H1 (cell line): ENCODE measurements around the gene WTIP. TPM values are rescaled to one million over a fixed set of nuclear protein-coding genes. Genes with fewer than 3 reads are reported as not detected.

Experiments
- CTCF ChIA-PET: fragments of 300-600 bp; sonication (Branson Sonifier 250); formaldehyde crosslinking; loops from one replicate; lab custom pipeline; 2021; ENCODE audit not compliant: partially characterized antibody; lab: Charles Lee
- POLR2A ChIA-PET: fragments of 300-600 bp; sonication (Branson Sonifier 250); formaldehyde crosslinking; loops from one replicate; lab custom pipeline; 2021; ENCODE audit warnings: inconsistent platforms; ENCODE audit not compliant: partially characterized antibody; lab: Charles Lee
- DNase-seq, 2 experiments: peaks; one replicate each; pipeline versions ENCODE4 v3.0.0 to v3.0.0-alpha.2; 2010 to 2022; ENCODE audit warnings: low spot score in 2 of 2, low read depth in 1 of 2, mixed read lengths in 1 of 2
- FAIRE-seq: peaks from 2 replicates; lab custom pipeline; 2011; peaks lifted over from hg19 to GRCh38; lab: Jason Lieb, UNC
- H2AFZ ChIP-seq: 2 replicates; pipeline ENCODE4 v1.8.1; 2012; ENCODE audit warnings: low read length, inconsistent platforms
- H2AK5ac ChIP-seq: 2 replicates; pipeline ENCODE4 v1.6.1; 2013; ENCODE audit warnings: low read depth, low read length
- H2BK120ac ChIP-seq: replicated peaks from 2 replicates; pipeline ENCODE3; 2013; ENCODE audit warnings: low read depth, low read length, inconsistent platforms
- H2BK12ac ChIP-seq: 2 replicates; pipeline ENCODE4 v1.6.1; 2013; ENCODE audit warnings: low read depth, low read length
- H2BK15ac ChIP-seq: 2 replicates; pipeline ENCODE4 v1.6.1; 2013; ENCODE audit warnings: low read length
- H2BK20ac ChIP-seq: 2 replicates; pipeline ENCODE4 v1.6.1; 2013; ENCODE audit warnings: low read length
- H2BK5ac ChIP-seq: 2 replicates; pipeline ENCODE4 v1.6.1; 2013; ENCODE audit warnings: low read depth, low read length
- H3K14ac ChIP-seq: 2 replicates; pipeline ENCODE4 v1.6.1; 2013; ENCODE audit warnings: inconsistent platforms; ENCODE audit not compliant: insufficient read length
- H3K18ac ChIP-seq: 2 replicates; pipeline ENCODE4 v1.6.1; 2013; ENCODE audit warnings: low read length; ENCODE audit errors: extremely low read depth
- H3K23ac ChIP-seq: 2 replicates; pipeline ENCODE4 v1.6.1; 2013; ENCODE audit warnings: inconsistent platforms; ENCODE audit not compliant: insufficient read length
- H3K23me2 ChIP-seq: 2 replicates; pipeline ENCODE4 v1.6.1; 2013; ENCODE audit warnings: low read depth, low read length
- H3K27ac ChIP-seq: 2 replicates; pipeline ENCODE4 v1.6.1; 2011; ENCODE audit warnings: low read depth, low read length, inconsistent platforms
- H3K27me3 ChIP-seq, 4 experiments: replicated peaks in 1 of 4; 1 replicate in 1 of 4; 2 replicates in 3 of 4; pipeline versions ENCODE4 v1.6.1 to v1.8.1; 2011 to 2013; ENCODE audit warnings: low read length in 3 of 4, mild to moderate bottlenecking in 3 of 4, inconsistent platforms in 2 of 4, mixed read lengths in 2 of 4, moderate library complexity in 1 of 4; ENCODE audit not compliant: control insufficient read depth in 3 of 4, insufficient read depth in 3 of 4; ENCODE audit errors: extremely low read depth in 1 of 4
- H3K36me3 ChIP-seq, 4 experiments: 2 replicates each; pipeline versions ENCODE4 v1.6.1 to v1.8.1; 2011 to 2013; ENCODE audit warnings: mild to moderate bottlenecking in 4 of 4, low read length in 3 of 4, moderate library complexity in 2 of 4, control low read depth in 1 of 4, inconsistent platforms in 1 of 4; ENCODE audit not compliant: insufficient read depth in 4 of 4, control insufficient read depth in 2 of 4
- H3K4ac ChIP-seq: replicated peaks from 2 replicates; pipeline ENCODE3; 2013; ENCODE audit warnings: low read length, low read depth, mixed read lengths, inconsistent platforms; ENCODE audit not compliant: insufficient read length
- H3K4me1 ChIP-seq, 4 experiments: replicated peaks in 1 of 4; 1 replicate in 1 of 4; 2 replicates in 3 of 4; pipeline versions ENCODE4 v1.6.1 to v1.8.1; 2011 to 2013; ENCODE audit warnings: low read length in 3 of 4, inconsistent platforms in 2 of 4, mixed read lengths in 1 of 4; ENCODE audit not compliant: insufficient read depth in 4 of 4, control insufficient read depth in 3 of 4
- H3K4me2 ChIP-seq, 2 experiments: 2 replicates each; pipeline versions ENCODE4 v1.6.1 to v1.8.1; 2011 to 2013; ENCODE audit warnings: low read depth in 2 of 2, low read length in 2 of 2, control low read depth in 1 of 2, inconsistent platforms in 1 of 2, mild to moderate bottlenecking in 1 of 2; ENCODE audit not compliant: insufficient read depth in 1 of 2
- H3K4me3 ChIP-seq, 4 experiments: fragments of 200-600, 300-600 bp in 1 of 4; sonication (generic), shearing (Covaris generic), sonication (Bioruptor Twin) in 1 of 4; 2 replicates each; pipeline versions ENCODE4 v1.5.1 to v1.8.1; 2011 to 2016; ENCODE audit warnings: low read length in 4 of 4, low read depth in 3 of 4, control low read depth in 2 of 4, inconsistent platforms in 2 of 4, mild to moderate bottlenecking in 2 of 4, mixed read lengths in 1 of 4, moderate library complexity in 1 of 4; ENCODE audit not compliant: insufficient read depth in 2 of 4; ENCODE audit errors: extremely low read depth in 1 of 4
- H3K56ac ChIP-seq: replicated peaks from 2 replicates; pipeline ENCODE3; 2013; ENCODE audit warnings: low read depth, mild to moderate bottlenecking, mixed read lengths, low read length, inconsistent platforms; ENCODE audit not compliant: insufficient read length
- H3K79me1 ChIP-seq: 2 replicates; pipeline ENCODE4 v1.6.1; 2013; ENCODE audit warnings: low read depth, low read length, control low read depth
- H3K79me2 ChIP-seq, 2 experiments: 2 replicates each; pipeline versions ENCODE4 v1.6.1 to v1.8.1; 2012 to 2013; ENCODE audit warnings: low read length in 2 of 2, mild to moderate bottlenecking in 2 of 2, inconsistent platforms in 1 of 2; ENCODE audit not compliant: insufficient read depth in 2 of 2, control insufficient read depth in 1 of 2
- H3K9ac ChIP-seq, 4 experiments: replicated peaks in 1 of 4; 1 replicate in 1 of 4; 2 replicates in 3 of 4; pipeline versions ENCODE4 v1.6.1 to v1.8.1; 2011 to 2013; ENCODE audit warnings: low read depth in 3 of 4, low read length in 3 of 4, control low read depth in 2 of 4, mild to moderate bottlenecking in 2 of 4, moderate library complexity in 2 of 4, inconsistent platforms in 1 of 4; ENCODE audit errors: extremely low read depth in 1 of 4
- H3K9me3 ChIP-seq, 2 experiments: 2 replicates each; pipeline versions ENCODE4 v1.6.1 to v1.8.1; 2012 to 2013; ENCODE audit warnings: mild to moderate bottlenecking in 2 of 2, moderate library complexity in 2 of 2, control low read depth in 1 of 2, inconsistent platforms in 1 of 2, low read depth in 1 of 2, low read length in 1 of 2, mixed read lengths in 1 of 2; ENCODE audit not compliant: insufficient read depth in 2 of 2
- H4K20me1 ChIP-seq, 2 experiments: replicated peaks in 1 of 2; 2 replicates each; pipeline versions ENCODE3 to v1.8.1; 2011 to 2013; ENCODE audit warnings: inconsistent platforms in 2 of 2, low read length in 2 of 2, mild to moderate bottlenecking in 1 of 2; ENCODE audit not compliant: insufficient read depth in 2 of 2, control insufficient read depth in 1 of 2
- H4K5ac ChIP-seq: 2 replicates; pipeline ENCODE4 v1.6.1; 2013; ENCODE audit warnings: low read length, low read depth, mixed read lengths, inconsistent platforms; ENCODE audit not compliant: insufficient read length
- H4K8ac ChIP-seq: 2 replicates; pipeline ENCODE4 v1.8.0; 2013; ENCODE audit warnings: mild to moderate bottlenecking, moderate library complexity, low read length, inconsistent platforms; ENCODE audit not compliant: insufficient read depth; ENCODE audit errors: extremely low read depth
- H4K91ac ChIP-seq: replicated peaks from 2 replicates; pipeline ENCODE3; 2013; ENCODE audit warnings: low read length, mixed read lengths, inconsistent platforms; ENCODE audit not compliant: insufficient read length
- CBX5 ChIP-seq: fragments of 300-800, 300-1000 bp; sonication (generic); IDR thresholded peaks from 2 replicates; pipeline ENCODE4 v1.7.1; 2016; ENCODE audit warnings: antibody characterized with exemption, low read length, low read depth
- GABPA ChIP-seq: IDR thresholded peaks from 2 replicates; pipeline ENCODE4 v1.6.1; 2011; ENCODE audit warnings: mild to moderate bottlenecking, low read length, moderate library complexity, borderline replicate concordance; ENCODE audit not compliant: insufficient read depth
- KDM1A ChIP-seq: fragments of 200-600, 300-600 bp; sonication (generic); IDR thresholded peaks from 2 replicates; pipeline ENCODE4 v1.7.1; 2016; ENCODE audit warnings: mild to moderate bottlenecking, low read length, borderline replicate concordance
- SUZ12 ChIP-seq: fragments of 200-600 bp; sonication (generic); IDR thresholded peaks from 2 replicates; pipeline ENCODE4 v1.6.1; 2012; ENCODE audit warnings: mild to moderate bottlenecking, inconsistent platforms, low read length, moderate library complexity, mixed read lengths
- TAF7 ChIP-seq: optimal IDR thresholded peaks from 2 replicates; pipeline ENCODE3; 2011; ENCODE audit warnings: low read depth, mild to moderate bottlenecking, inconsistent platforms, low read length, moderate library complexity, borderline replicate concordance
- TBP ChIP-seq: IDR thresholded peaks from 2 replicates; pipeline ENCODE4 v1.6.1; 2011; ENCODE audit warnings: low read depth, low read length, improper control_type of control experiment
- TEAD4 ChIP-seq: IDR thresholded peaks from 2 replicates; pipeline ENCODE4 v1.6.1; 2012; ENCODE audit warnings: low read depth, low read length, inconsistent platforms, mixed read lengths
- WGBS, 2 experiments: shearing (Covaris generic) in 1 of 2; methylation state at CpG; one replicate each; pipeline versions ENCODE4 v1.1.6 to v1.1.7; 2013 to 2015; ENCODE audit warnings: low lambda C conversion rate in 2 of 2, mixed read lengths in 2 of 2, inconsistent platforms in 1 of 2, low coverage in 1 of 2, missing lambda C conversion rate in 1 of 2; ENCODE audit not compliant: insufficient replicate concordance in 2 of 2, insufficient coverage in 1 of 2, insufficient read length in 1 of 2; ENCODE audit errors: extremely low coverage in 1 of 2, missing lambda C conversion rate in 1 of 2; 5-methylcytosine and 5-hydroxymethylcytosine counted together
- polyA plus RNA-seq, 7 experiments: library from polyadenylated mRNA; depleted of rRNA in 3 of 7; stranded (reverse) in 5 of 7; unstranded in 2 of 7; fragments of >200 nt in 5 of 7; fragments of 200-250 nt in 2 of 7; gene quantifications; 1 replicate in 5 of 7; 2 replicates in 1 of 7; 4 replicates in 1 of 7; pipeline versions ENCODE4 v1.2.1 to v1.2.3, GENCODE V29; 2011 to 2013; ENCODE audit warnings: missing spikeins in 2 of 7, mixed read lengths in 2 of 7
- total RNA-seq: library from RNA; stranded (reverse); fragmentation: NEBNext Ultra II Directional; extraction: Animal tissue kit (Norgen Biotek cat#: 25700); gene quantifications from 2 replicates; pipeline ENCODE4 v1.2.1, GENCODE V29; 2021

WTIP gene
- total and polyA plus RNA-seq, 2 of the 8 experiments (the other 6 are each of a cell fraction or from before 2014, with no cell fraction given): 8.7 to 15.4 TPM

DNA sequence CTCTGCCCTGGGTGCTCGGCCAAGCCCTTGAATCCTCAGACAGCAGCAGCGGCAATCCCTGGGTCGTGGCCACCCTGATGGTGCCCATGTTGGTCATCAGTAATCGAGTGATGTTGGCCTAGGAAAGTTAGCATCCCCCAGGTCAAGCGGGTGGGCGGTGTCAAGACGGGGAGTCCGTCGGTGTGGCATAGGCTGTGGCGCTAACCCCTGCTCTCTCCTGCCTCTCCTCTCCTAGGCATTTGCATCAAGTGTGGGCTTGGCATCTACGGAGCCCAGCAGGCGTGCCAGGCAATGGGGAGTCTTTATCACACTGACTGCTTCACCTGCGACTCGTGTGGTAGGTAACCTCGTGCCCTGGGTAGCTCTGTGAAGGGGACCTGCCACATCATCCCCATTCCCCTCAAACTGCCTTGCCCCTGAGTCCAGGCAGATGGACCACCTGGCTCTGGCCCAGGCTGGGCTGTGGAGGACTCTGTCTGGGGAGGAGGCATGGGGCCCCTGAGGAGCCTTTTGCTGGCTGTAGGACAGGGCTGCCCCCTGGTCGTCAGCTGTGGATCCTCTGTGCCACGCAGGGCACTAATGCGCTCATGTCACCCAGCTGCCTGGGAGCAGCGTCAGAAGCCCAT, 8.7 kb downstream of the WTIP start:
- no peak overlapping the region for H3K18ac ChIP-seq
- no peak overlapping the region for H3K14ac ChIP-seq
- DNase-seq (no peak), FAIRE-seq (no peak)
- no peak overlapping the region for H3K23ac ChIP-seq
- CTCF ChIA-PET: interaction anchor here (0.9 to 1.7 kb wide), 3 partner anchors 11 to 19 kb away, joined by 3 to 6 read pairs (median 5); no protein-coding TSS in a partner anchor
- H3K9me3 ChIP-seq: no peaks in the 10 kb centered on the region
- no peak overlapping the region for H4K5ac ChIP-seq
- no peak overlapping the region for H2BK120ac ChIP-seq
- no peak overlapping the region for H2BK5ac ChIP-seq
- H3K27me3 ChIP-seq: no peaks in the 10 kb centered on the region
- H3K23me2 ChIP-seq: no peaks in the 10 kb centered on the region
- no peaks in the 10 kb centered on the region for H3K4me1 ChIP-seq
- H3K79me2 ChIP-seq: peaks cover 0 to 3% of the 10 kb centered on the region in 2 experiments; a peak in 1 of 4 replicates
- H4K20me1 ChIP-seq: peaks cover 0 to 8% of the 10 kb centered on the region in 2 experiments
- H3K4ac ChIP-seq: no peak overlapping the region
- H4K91ac ChIP-seq: no peak overlapping the region
- H2AK5ac ChIP-seq: no peak overlapping the region
- H4K8ac ChIP-seq: no peak overlapping the region; the same call in 1 of the 2 replicates
- TF ChIP-seq TBP: no peak
- TF ChIP-seq SUZ12: no peak
- no peak for TF ChIP-seq TEAD4
- no peak for TF ChIP-seq KDM1A
- TF ChIP-seq CBX5: no peak
- no peak for TF ChIP-seq TAF7
- no peak for TF ChIP-seq GABPA
- TF ChIP-seq, all 59 proteins: peak for 0
- Histone ChIP-seq H3K36me3 (peaks cover 2 to 13% (median 5%) of the 10 kb centered on the region in 4 experiments; a peak in 7 of 8 replicates), H2BK15ac (no peak overlapping the region), H3K4me2 (no peak overlapping the region), H3K27ac (no peak overlapping the region), H3K56ac (no peak overlapping the region), H3K9ac (no peak overlapping the region), H2AFZ (no peak overlapping the region), H3K4me3 (no peak overlapping the region), H2BK20ac (no peak overlapping the region), H2BK12ac (no peak overlapping the region), H3K79me1 (peaks cover 6% of the 10 kb centered on the region; the same call in 1 of the 2 replicates)
- WGBS, 2 experiments: 93% methylated on average over 19 of the region's 19 CpGs; no CpG with 5 or more reads in 1 of the 2 experiments
- POLR2A ChIA-PET: interaction anchor here (1.3 to 2.3 kb wide), 4 partner anchors 8 to 21 kb away, joined by 3 to 10 read pairs (median 5); partner anchors contain the start of gene WTIP
